Measurements from ENCODE around the gene MACO1. TPM values are rescaled to one million over a fixed set of nuclear protein-coding genes. Genes with fewer than 3 reads are reported as not detected.
"Not testable (repeated sequence)": the region's sequence is repeated elsewhere in the genome, so short reads cannot be mapped to it uniquely, and the experiment has no call there.

MACO1 gene
- total and polyA plus RNA-seq, 4 donors = 5.0 to 19.7 (median 13.6) TPM

GRCh38 chr1:25502957-25503356 lies 72.3 kb downstream of the MACO1 start:
- no peaks in the 10 kb centered on the region for H3K9me3 ChIP-seq (ENCODE audit: control insufficient read depth, low read length)
- DNase-seq (no peak), ATAC-seq (ENCODE audit: low FRiP score) (no peak)
- no peaks in the 10 kb centered on the region for H3K27me3 ChIP-seq (ENCODE audit: control insufficient read depth in 1 of 2, insufficient read depth in 2 of 2, low read length in 1 of 2)
- peaks cover 2 to 6% of the 10 kb centered on the region in 2 donors for H3K4me1 ChIP-seq (ENCODE audit: control insufficient read depth in 1 of 2, insufficient read depth in 2 of 2, low read length in 2 of 2)
- H3K4me3 ChIP-seq (ENCODE audit: low read length in 2 of 2) = no peak overlapping the region
- H3K36me3 ChIP-seq (ENCODE audit: control insufficient read depth in 1 of 2, insufficient read depth in 2 of 2, low read length in 1 of 2) = no peaks in the 10 kb centered on the region
- WGBS, 2 donors = 32 to 40% methylated on average over 4 of the region's 4 CpGs
- intact Hi-C loops (cut with DNase I) = no loop called here
- H3K27ac ChIP-seq (ENCODE audit: low read depth in 1 of 2, low read length in 2 of 2) = peak overlapping the region in 1 of 2 donors; percentile 38

GRCh38 chr1:25503551-25504426 lies 73.1 kb downstream of the MACO1 start:
- intact Hi-C loops (cut with DNase I) = no loop called here
- Histone ChIP-seq H3K36me3 (ENCODE audit: control insufficient read depth in 1 of 2, insufficient read depth in 2 of 2, low read length in 1 of 2) (no peaks in the 10 kb centered on the region), H3K27ac (ENCODE audit: low read depth in 1 of 2, low read length in 2 of 2) (peak overlapping the region in 1 of 2 donors; percentile 32), H3K9me3 (ENCODE audit: control insufficient read depth, low read length) (no peaks in the 10 kb centered on the region), H3K4me3 (ENCODE audit: low read length in 2 of 2) (no peak overlapping the region), H3K27me3 (ENCODE audit: control insufficient read depth in 1 of 2, insufficient read depth in 2 of 2, low read length in 1 of 2) (no peaks in the 10 kb centered on the region), H3K4me1 (ENCODE audit: control insufficient read depth in 1 of 2, insufficient read depth in 2 of 2, low read length in 2 of 2) (peaks cover 2 to 6% of the 10 kb centered on the region in 2 donors)
- ATAC-seq (ENCODE audit: low FRiP score) (peak; percentile 55), DNase-seq (peak; percentile 68 to 84)
- WGBS, 2 donors = 50% methylated on average over 12 of the region's 12 CpGs

GRCh38 chr1:25504706-25505595 lies 74.3 kb downstream of the MACO1 start:
- no peak for DNase-seq
- Histone ChIP-seq H3K4me1 (ENCODE audit: control insufficient read depth in 1 of 2, insufficient read depth in 2 of 2, low read length in 2 of 2) (peaks cover 2 to 6% of the 10 kb centered on the region in 2 donors), H3K4me3 (ENCODE audit: low read length in 2 of 2) (no peak overlapping the region), H3K36me3 (ENCODE audit: control insufficient read depth in 1 of 2, insufficient read depth in 2 of 2, low read length in 1 of 2) (no peaks in the 10 kb centered on the region), H3K27ac (ENCODE audit: low read depth in 1 of 2, low read length in 2 of 2) (no peak overlapping the region), H3K27me3 (ENCODE audit: control insufficient read depth in 1 of 2, insufficient read depth in 2 of 2, low read length in 1 of 2) (no peaks in the 10 kb centered on the region), H3K9me3 (ENCODE audit: control insufficient read depth, low read length) (no peaks in the 10 kb centered on the region)
- peak; percentile 48 for ATAC-seq (ENCODE audit: low FRiP score)
- 36 to 43% methylated on average over 9 of the region's 9 CpGs for WGBS, 2 donors
- intact Hi-C loops (cut with DNase I) = no loop called here

GRCh38 chr1:25505656-25506385 lies 75.1 kb downstream of the MACO1 start:
- H3K27ac ChIP-seq (ENCODE audit: low read depth in 1 of 2, low read length in 2 of 2) = no peak overlapping the region
- DNase-seq (no peak), ATAC-seq (ENCODE audit: low FRiP score) (peak; percentile 19)
- H3K4me3 ChIP-seq (ENCODE audit: low read length in 2 of 2) = no peak overlapping the region
- no peaks in the 10 kb centered on the region for H3K36me3 ChIP-seq (ENCODE audit: control insufficient read depth in 1 of 2, insufficient read depth in 2 of 2, low read length in 1 of 2)
- intact Hi-C loops (cut with DNase I) = no loop called here
- no peaks in the 10 kb centered on the region for H3K9me3 ChIP-seq (ENCODE audit: control insufficient read depth, low read length)
- no peaks in the 10 kb centered on the region for H3K27me3 ChIP-seq (ENCODE audit: control insufficient read depth in 1 of 2, insufficient read depth in 2 of 2, low read length in 1 of 2)
- WGBS, 2 donors = 68 to 72% methylated on average over 14 of the region's 14 CpGs
- peaks cover 2 to 6% of the 10 kb centered on the region in 2 donors for H3K4me1 ChIP-seq (ENCODE audit: control insufficient read depth in 1 of 2, insufficient read depth in 2 of 2, low read length in 2 of 2)

- H3K27ac ChIP-seq (ENCODE audit: low read depth in 1 of 2, low read length in 2 of 2); H3K27me3 ChIP-seq (ENCODE audit: control insufficient read depth in 1 of 2, insufficient read depth in 2 of 2, low read length in 1 of 2): not testable (repeated sequence)
- WGBS, 2 donors = 64 to 68% methylated on average over 24 to 37 of the region's 37 CpGs
These were observed 76.1 kb downstream of the MACO1 start for GRCh38 chr1:25506566-25507463.

GRCh38 chr1:25513666-25514065 lies 83.0 kb downstream of the MACO1 start:
- no peak overlapping the region for H3K27ac ChIP-seq (ENCODE audit: low read depth in 1 of 2, low read length in 2 of 2)
- no peaks in the 10 kb centered on the region for H3K9me3 ChIP-seq (ENCODE audit: control insufficient read depth, low read length)
- WGBS, 2 donors = 73 to 85% methylated on average over 4 of the region's 4 CpGs
- no peak overlapping the region for H3K4me3 ChIP-seq (ENCODE audit: low read length in 2 of 2)
- no peaks in the 10 kb centered on the region for H3K27me3 ChIP-seq (ENCODE audit: control insufficient read depth in 1 of 2, insufficient read depth in 2 of 2, low read length in 1 of 2)
- no peaks in the 10 kb centered on the region for H3K4me1 ChIP-seq (ENCODE audit: control insufficient read depth in 1 of 2, insufficient read depth in 2 of 2, low read length in 2 of 2)
- intact Hi-C loops (cut with DNase I) = no loop called here
- no peaks in the 10 kb centered on the region for H3K36me3 ChIP-seq (ENCODE audit: control insufficient read depth in 1 of 2, insufficient read depth in 2 of 2, low read length in 1 of 2)
- ATAC-seq (ENCODE audit: low FRiP score) (no peak), DNase-seq (peak in 1 of 2 donors; percentile 17)

More at GRCh38 chr1:25506566-25507463, 76.1 kb downstream of the MACO1 start:
- intact Hi-C loops (cut with DNase I); H3K36me3 ChIP-seq (ENCODE audit: control insufficient read depth in 1 of 2, insufficient read depth in 2 of 2, low read length in 1 of 2); H3K9me3 ChIP-seq (ENCODE audit: control insufficient read depth, low read length); H3K4me1 ChIP-seq (ENCODE audit: control insufficient read depth in 1 of 2, insufficient read depth in 2 of 2, low read length in 2 of 2); H3K4me3 ChIP-seq (ENCODE audit: low read length in 2 of 2); ATAC-seq (ENCODE audit: low FRiP score); DNase-seq: not testable (repeated sequence)

- no peaks in the 10 kb centered on the region for H3K9me3 ChIP-seq (ENCODE audit: control insufficient read depth, low read length)
- no peaks in the 10 kb centered on the region for H3K27me3 ChIP-seq (ENCODE audit: control insufficient read depth in 1 of 2, insufficient read depth in 2 of 2, low read length in 1 of 2)
- intact Hi-C loops (cut with DNase I) = no loop called here
- H3K27ac ChIP-seq (ENCODE audit: low read depth in 1 of 2, low read length in 2 of 2) = no peak overlapping the region
- H3K4me3 ChIP-seq (ENCODE audit: low read length in 2 of 2) = no peak overlapping the region
- H3K36me3 ChIP-seq (ENCODE audit: control insufficient read depth in 1 of 2, insufficient read depth in 2 of 2, low read length in 1 of 2) = no peaks in the 10 kb centered on the region
- WGBS, 2 donors = 75 to 83% methylated on average over 6 of the region's 6 CpGs
- DNase-seq (peak in 1 of 2 donors; percentile 17), ATAC-seq (ENCODE audit: low FRiP score) (no peak)
- no peaks in the 10 kb centered on the region for H3K4me1 ChIP-seq (ENCODE audit: control insufficient read depth in 1 of 2, insufficient read depth in 2 of 2, low read length in 2 of 2)
These were observed 84.3 kb downstream of the MACO1 start for GRCh38 chr1:25515033-25515432.

All from aorta (tissue), 5 donors.